NCI-H774 (cell line): ENCODE measurements around the gene DDX10.

Experiments used
- DNase-seq: peaks from one replicate; lab custom pipeline; 2025; lab: John Stamatoyannopoulos, UW

DDX10 gene

DNA sequence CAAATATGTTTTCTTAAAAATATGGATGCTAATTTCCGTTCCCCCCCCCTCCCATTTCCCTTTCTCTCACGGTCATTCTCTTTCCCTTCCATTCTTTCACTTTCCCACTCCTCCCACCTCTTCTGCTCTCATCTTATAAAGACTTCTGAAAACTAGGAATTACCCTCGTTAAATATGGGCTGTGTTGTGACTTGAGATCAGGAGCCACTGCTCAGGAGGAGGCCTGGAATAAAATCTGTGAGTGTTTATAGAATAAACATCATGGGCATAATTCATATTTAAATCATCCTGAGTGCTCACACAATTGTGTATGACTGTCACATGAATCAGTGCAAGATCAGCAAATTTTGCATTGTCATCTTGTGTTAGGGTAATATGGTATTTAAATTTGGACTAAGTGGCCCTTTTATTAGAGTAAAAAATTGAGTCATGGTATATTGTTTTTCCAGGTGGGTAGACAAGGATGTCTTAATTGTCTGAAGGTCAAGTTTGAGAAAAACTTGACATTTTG is 208.0 kb downstream of the DDX10 start:
- no peak for DNase-seq

- DNase-seq: no peak
Observed at GRCh38 chr11:108873310-108873709, 208.4 kb downstream of the DDX10 start.

- no peak for DNase-seq
Observed at GRCh38 chr11:108873941-108874340, 209.1 kb downstream of the DDX10 start.

- no peak for DNase-seq
Observed at GRCh38 chr11:108875134-108875533, 210.3 kb downstream of the DDX10 start.

DNA sequence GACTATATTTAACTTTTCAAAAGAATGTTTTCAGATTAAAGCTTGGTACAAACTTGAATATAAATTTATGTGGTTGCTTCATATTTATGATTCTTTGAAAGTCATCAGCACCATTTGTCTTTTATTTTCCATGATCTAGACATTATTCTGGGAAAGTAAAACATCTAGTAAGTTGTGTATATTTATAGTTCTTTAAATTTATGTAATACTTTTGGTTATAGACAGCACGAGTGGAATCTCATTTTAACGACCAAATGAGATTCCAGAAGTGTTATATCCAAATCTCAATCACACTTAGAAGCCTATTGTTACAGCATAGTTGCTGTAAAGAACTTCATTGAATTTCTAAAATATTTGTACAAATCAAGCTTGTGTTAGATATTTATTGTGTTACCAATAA is 212.3 kb downstream of the DDX10 start:
- no peak for DNase-seq

DNA sequence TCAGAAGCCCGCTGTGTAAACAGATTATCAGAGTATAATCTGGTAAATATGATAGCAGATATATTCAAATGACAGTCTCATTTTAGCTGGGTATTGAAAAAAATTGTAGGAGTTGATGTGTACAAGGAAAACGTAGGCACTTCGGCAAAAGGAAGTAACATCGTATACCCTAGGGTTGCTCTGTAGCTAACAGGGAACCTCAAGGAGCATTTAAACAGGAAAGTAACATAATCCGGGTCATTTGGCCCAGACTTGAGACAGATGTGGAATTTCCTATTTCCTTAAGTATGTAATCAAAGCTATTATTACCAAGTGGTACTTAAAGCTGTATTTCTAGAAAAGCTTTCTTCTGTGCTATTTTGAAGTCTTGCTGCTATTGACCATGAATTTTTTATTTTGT is 215.6 kb downstream of the DDX10 start:
- no peak for DNase-seq

- no peak for DNase-seq
Observed at GRCh38 chr11:108881131-108881530, 216.3 kb downstream of the DDX10 start.

DNA sequence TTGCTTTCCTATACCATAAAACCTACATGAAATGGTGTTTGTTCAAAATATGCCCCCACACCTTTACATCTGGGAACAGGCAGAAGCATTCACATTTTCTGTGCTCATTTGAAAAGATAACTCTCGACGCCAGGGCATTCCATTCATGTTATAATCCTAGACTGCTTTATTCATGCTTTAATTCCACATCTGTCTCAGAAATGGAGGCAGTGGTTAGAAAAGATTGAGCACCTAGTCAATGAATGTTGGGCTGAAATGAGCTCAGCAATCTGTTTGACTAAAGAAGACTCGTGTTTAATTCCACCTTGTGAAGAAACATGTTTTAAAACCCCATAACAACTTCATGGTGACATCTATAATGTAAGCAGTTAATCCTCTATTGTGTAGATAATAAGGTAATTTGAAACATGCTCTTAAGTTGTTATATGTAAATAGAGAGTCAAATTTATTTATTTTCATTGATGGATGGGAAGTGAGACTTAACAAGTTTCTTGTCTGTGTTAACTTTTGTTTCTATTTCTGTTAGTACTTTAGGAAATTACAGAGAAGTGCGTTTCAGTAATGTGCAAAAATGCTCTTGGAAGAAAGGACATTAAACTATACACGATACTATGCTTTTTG is 217.5 kb downstream of the DDX10 start:
- DNase-seq: no peak

GRCh38 chr11:108886005-108886659 is 221.3 kb downstream of the DDX10 start:
- no peak for DNase-seq

GRCh38 chr11:108886660-108887009 is 221.8 kb downstream of the DDX10 start:
- no peak for DNase-seq

GRCh38 chr11:108887436-108888238 is 222.8 kb downstream of the DDX10 start:
- DNase-seq: no peak

- DNase-seq: no peak
Observed at GRCh38 chr11:108890482-108891105, 225.7 kb downstream of the DDX10 start.

DNA sequence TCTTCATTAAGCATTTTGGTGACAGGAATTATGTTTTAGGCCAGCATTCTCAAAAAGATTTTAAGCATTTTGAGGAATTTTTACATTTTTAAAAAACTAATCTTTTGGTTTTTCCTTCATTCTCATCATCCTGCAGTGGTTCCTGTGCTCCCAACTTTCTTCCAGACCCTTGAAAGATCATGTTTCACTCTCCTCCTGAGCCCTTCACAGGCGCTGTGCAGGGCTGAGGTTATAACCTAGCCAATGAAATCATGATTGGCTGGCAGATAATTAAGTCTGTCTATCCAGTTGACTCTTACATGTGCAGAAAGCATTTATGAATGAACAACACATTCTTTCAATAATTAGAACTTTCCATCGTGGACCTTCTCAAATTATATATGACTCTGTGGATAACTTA is 226.3 kb downstream of the DDX10 start:
- DNase-seq: no peak

DNA sequence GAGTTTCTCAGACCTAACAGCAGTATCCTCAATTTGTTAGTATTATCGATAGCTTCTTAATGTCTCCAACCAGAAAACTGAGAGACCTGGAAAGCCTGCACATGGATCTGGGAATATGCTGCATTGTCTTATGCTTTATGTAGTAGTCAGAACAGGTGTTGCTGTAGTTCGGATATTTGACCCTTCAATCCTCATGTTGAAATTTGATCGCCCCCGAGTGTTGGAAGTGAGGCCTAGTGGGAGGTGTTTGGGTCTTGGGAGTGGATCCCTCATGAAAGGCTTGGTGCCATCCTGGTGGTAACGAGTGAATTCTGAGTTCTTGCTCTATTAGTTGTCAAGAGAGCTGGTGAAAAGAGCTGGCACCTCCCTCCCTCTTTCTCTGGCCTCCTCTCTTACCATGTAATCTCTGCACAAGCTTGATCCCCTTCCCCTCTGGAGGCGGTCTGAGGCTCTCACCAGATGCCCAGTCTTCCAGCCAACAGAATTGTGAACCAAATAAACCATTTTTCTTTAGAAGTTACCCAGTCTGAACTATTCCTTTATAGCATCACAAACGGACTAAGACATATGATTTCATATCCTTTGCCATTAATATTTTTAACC is 227.1 kb downstream of the DDX10 start:
- DNase-seq: no peak

DNA sequence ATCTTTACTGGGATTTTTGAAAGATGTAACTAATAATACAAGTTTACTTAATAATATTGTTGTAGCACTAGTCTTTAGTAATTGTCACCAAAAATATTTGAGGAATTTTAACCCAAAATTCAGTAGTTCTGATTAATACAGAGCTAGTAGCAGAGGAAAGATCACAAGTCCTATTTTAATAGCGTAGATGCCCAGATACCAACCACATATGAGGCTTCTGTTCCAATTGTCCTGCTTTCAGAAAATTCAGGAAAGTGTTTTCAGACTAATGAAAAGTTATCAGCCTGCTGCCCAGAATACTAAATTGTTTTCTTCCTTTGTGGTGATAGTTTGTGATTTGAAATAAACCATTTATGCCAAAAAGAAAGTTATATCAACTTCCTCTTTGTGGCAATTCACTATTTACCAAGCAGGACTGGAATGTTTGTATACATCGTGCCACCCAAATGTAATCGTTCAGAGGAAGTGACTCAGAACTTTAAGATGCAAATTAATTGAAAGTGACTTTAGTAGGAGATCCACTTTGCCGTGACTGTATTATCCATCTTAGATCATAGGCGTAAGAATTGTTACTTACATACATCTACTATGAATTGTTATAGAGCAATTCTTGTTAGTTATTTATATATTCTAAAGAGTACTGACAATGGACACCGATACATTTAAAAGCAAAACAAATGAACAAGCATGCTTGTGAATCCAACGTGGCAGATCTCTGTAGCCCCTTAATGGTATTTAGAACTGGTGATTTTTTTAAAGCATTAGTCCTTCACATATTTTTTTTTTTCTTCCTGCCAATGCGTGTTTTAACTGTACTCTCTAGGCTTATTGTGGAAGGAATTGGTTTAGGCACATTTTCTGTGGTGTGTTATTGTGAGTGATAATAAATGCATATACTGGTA is 231.0 kb downstream of the DDX10 start:
- no peak for DNase-seq

DNA sequence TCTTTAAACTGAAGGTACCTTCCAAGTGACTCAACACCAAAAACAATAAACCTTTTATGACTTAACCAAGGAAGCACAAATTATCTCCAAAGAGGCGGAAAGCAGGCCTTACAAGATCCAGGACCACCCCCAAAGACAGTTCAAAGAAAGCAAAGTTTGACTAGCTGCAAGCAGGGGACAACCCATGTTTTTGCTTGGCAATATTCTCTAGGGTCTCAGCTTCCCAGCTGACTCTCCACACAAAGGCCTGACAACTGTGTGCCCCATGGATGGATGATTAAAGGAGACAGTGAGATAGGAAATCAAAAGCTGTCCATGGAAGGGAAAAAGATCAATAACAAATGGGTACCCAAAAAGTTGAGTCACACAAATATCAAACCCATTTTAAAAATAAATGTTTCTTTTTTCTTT is 232.2 kb downstream of the DDX10 start:
- DNase-seq: no peak

- no peak for DNase-seq
Observed at GRCh38 chr11:108897916-108898315, 233.0 kb downstream of the DDX10 start.

DNA sequence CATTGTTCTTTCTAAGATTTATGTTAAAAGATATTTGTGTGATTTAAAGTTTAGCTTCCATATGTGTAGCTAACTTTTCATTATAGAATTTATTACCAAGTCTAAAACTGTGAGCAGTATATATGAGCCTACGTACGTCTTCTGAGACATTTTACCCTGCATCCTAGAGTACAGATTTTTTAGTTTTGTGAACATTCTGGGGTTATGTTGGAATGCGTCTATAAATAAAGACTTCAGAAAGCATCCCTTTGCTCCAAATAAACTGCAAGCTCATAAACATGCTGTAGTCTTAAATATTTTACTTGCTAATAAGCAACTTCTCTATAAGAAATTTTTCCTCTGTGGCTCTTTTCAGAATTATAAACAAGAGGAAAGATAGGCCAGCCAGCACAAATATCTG is 236.5 kb downstream of the DDX10 start:
- DNase-seq: no peak

- DNase-seq: no peak
Observed at GRCh38 chr11:108902027-108902469, 237.2 kb downstream of the DDX10 start.

DNA sequence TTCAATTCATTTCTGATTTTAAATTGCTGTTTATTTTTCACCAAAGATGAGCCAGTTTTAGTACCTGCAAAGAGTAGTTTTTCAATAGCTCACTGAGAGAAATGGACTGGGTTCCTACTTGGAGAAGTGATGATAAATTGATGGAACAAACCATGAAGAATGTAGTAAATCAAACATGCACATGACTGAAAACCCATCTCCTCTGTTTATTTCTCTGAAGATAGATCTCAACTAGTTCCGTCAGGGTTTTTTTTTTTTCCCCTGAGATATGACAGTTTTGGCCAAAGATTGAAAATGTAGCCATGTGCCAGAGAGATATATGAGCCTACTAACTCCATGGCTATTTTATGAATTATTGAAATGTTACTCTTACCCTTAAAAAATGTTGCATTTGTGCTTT is 239.6 kb downstream of the DDX10 start:
- DNase-seq: no peak

DNA sequence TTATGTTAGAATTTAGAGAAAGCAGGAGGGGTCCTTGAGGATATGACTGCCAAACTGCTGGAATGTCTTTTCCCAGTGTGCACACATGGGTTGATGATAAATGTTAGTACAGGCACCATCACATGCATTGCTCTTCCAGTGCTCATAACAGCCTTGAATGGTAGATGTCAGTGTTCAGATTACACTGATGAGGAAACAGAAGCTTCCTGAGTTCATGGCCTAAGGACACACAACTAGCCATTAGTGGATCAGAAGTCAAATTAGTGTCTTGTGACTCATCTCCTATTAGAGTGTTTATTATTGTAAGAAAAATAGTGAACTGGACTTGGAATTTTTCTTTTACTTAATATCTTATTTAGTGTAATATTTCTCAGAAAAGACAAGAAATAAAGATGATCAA is 241.5 kb downstream of the DDX10 start:
- no peak for DNase-seq
